Ramos (cell line): ENCODE measurements around the gene TCEAL9.
"Not testable (repeated sequence)": the region's sequence is repeated elsewhere in the genome, so short reads cannot be mapped to it uniquely, and the experiment has no call there.

Source experiments
- in situ Hi-C: fragments of 300-500 bp; cut with MboI; formaldehyde crosslinking; loops from one replicate; pipeline ENCODE4 v1.14.3; 2022; ENCODE audit warnings: low sequenced_read_pairs; ENCODE audit not compliant: unreplicated experiment

TCEAL9 gene, protein sequence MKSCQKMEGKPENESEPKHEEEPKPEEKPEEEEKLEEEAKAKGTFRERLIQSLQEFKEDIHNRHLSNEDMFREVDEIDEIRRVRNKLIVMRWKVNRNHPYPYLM

DNA sequence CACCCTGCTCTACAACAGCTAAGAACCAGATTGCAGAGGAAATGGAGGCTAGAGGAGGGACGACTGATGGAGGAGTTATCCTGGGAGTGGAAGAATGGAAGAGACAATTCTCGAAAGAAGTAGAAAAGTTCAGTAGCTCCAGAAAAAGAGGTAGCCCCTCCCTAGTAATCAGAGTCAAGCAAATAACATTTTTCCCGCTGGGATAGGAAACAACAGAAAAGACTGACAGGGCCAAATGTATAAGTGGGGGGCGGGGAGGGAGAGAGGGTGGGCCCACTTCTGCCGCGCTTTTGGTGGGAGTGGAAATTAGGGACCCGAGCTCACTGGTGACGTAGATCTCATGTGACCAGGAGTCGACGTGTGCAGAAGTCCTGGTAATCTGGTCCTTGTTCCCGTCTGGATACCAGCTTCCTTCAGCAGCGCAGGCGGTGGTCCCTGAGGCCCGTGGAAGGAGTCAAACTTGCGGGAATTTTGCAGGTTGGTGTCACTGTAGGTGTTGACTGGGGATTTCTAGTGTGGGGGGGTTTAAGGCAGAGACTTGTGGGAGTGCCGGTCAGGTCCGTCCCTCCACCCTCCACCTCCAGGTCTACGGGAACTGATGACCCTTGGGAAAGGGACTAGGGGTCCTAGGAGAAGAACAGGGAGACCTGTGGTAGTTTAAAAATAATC is at the start of gene TCEAL9:
TCEAL9 (plus strand) TSS at position 377 of the 669 bp plus-strand sequence. CDS start 1,179 bp downstream, outside the sequence.
- in situ Hi-C loops: no loop called here

DNA sequence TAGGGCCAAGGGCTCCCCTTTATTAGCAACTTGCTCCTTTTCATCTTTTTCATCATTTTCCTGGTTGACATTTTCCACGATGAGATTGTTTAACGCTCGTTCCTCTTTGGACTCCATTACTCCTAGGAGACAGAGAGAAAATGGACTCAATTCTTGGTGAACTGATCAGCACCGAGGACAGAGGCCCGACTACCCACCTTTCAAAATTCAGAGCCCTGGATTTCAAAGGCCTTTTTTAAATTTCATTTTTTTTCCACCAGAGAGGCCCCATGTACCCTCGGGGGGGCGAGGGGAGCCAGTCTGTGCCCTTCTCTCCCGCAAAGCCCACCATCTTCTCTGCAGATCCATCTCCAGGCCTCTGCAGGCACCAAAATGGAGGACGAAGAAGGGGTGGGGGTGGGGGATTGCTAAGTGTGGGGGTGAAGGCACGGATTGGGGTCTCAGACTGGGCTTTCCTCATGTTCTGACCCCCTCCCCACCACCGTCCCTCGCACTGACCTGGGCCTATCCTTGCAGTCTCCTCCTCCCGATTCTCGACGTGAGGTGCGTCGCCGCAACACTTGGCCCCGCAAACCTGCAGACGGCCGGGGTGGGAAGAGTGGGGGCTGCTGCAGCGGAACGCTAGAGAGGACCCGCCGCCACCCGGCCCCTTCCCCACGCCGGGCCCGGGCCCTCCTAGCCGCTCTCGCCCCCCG is 46.3 kb upstream of the TCEAL9 start:
- in situ Hi-C loops: no loop called here

DNA sequence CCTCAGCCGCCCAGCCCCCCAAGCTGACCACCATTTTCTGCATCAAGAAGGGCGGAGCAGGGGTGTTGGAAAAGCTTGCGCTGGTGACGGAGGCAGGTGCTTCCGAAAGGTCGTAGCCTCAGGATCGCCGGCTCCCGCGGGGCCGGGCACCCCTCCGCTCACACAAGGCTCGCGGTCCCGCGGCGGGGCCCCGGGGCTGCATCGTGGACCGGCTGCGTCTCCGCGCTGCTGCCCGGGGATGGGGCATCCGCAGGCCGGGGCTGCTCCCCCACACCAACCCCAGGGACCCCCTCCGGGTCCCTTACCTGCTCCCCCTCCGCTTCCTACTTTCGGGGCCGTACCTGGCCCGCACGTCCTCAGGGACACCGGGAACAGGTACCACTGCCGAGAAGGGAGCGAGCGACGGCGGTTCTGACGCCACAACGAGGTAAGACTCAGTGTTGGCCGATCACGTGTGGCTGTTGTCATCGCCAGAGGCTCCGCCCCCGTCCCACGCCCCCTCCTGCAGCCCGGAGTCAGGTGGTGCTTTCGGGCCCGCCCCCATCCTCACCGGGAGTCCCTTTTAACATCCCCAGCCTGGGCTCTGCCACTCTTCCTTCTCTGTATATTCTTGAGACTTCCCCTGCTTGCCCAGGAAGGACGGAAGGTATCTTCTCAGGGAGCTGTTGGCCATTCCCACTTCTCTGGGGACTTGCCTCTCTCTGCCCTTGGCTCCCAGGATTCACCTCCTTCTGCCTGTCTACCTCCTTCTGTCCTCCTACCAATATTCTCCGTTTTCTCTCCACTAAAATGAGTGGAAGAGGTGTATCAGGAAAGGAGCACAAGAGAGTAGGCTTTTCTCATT is 45.5 kb upstream of the TCEAL9 start, which contains the start of gene BEX2:
BEX2 (minus strand) TSS at position 436 of the 844 bp plus-strand sequence. CDS start 1,014 bp downstream, outside the sequence.
- in situ Hi-C loops: no loop called here

DNA sequence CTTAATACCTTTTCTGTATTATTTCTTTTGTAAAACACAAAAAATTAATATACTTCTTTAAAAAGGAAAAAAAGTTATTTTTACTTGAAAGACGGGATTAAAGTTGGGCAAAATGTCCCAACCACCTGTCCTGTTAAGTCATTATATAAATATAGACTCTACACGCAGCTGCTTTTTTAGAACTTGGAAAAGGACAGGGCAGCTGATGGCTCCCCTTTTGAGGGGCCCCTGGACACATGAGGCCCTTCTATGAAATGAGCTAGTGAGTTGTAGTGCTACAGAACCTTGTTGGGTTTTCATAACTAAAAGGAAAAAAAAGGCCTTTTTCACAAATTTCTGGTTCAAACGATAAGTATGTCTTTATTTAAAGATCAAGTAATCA is 44.9 kb upstream of the TCEAL9 start:
- in situ Hi-C loops: no loop called here

DNA sequence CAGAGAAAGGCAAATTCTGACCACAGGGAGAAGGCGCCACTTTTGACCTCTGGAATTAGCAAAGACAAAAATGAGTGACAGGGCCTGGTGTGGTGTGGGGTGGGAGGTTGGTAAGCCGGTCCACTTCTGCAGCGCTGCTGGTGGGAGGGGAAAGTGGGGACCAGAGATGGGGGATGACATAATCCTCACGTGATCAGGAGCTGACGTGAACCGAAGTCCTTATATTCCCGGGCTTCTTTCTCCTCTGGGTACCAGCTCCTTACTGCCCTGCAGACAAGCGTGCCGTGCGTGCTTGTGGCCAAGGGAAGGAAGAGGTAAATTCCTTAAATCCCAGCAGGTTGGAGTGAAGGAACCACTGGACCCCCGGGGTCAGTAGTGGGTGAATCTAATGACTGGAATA is 26.3 kb upstream of the TCEAL9 start, which contains the start of gene TCEAL7:
TCEAL7 (plus strand) TSS at position 249 of the 400 bp plus-strand sequence. CDS start 1,165 bp downstream, outside the sequence.
- in situ Hi-C loops: no loop called here

DNA sequence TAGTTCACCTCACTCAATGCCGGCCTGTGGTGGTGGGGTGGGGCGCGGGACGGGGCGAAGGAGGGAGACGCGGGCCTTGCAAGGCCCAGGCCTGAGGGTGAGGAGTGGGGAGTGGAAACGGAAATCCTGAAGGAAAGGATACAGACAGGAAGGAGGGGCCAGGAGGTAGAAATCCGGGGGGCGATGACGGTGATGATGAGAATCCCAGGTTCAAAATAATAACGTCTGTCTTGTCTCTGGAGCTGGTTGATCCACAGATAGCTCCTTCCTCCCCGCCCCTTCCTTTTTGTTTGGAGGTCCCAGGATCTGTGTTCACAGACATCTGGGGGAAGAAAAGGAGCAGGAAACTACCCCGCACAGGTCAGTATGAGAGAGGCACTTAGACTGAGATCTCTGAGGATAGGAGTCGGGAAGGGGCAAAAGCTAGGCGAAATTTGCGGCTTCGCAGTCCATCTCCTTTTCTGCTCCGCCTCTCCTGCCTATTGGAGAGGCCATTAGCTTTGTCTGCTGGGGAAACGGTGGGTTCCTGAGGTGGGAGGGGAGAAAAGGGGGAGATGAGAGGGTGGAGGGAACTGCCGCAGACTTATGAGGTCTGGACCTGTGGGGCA is 25.5 kb upstream of the TCEAL9 start:
- in situ Hi-C loops: no loop called here

DNA sequence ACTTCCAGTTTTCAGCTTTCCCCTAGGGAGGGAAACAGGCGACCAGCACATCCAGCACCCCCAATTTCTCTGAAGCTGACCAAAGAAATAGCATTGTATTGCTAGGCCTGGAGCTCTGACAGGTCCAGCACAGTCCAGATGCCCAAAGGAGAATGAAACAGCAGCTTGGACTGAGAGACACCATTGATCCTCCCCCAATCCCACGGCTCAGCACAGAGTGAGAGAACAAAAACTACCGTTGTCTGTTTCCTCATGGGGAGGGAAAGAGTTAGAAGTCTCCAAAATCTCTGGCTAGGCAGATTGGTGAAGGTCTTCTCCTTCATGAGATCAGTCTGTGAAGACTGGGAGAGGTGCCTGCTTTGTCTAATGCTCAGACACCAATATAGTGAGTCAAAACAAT is 17.6 kb upstream of the TCEAL9 start:
- in situ Hi-C loops: no loop called here

DNA sequence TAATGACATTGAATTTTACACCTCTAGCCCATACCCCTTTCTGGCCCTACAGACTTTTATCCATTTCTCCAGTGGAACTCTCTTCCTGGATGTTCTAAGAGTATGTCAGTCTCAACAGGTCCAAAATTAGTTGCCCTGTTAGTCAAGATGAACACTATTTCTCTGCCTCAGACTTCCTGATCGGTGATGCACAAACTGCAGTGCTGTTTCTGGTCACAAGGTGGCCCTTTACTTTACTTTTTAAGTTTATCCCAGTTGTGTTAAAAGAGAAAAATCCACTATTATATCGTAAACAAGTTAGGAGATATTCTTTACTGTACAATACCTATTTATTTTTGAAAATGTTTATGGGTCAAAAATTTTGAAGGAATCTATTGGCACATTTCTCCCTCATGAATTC is 13.2 kb upstream of the TCEAL9 start:
- in situ Hi-C loops: no loop called here

DNA sequence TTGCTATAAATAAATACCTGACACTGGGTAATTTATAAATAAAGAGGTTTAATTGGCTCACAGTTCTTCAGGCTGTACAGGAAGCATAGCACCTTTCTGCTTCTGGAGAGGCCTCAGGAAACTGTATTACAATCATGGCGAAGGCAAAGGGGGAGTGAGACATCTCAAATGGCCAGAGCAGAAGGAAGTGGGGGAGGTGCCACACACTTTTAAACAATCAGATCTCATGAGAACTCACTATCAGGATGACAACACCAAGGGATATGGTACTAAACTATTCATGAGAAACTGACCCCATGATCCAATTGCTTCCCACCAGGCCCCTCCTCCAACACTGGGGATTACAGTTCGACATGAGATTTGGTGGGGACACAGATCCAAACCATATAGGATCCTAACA is 11.7 kb upstream of the TCEAL9 start:
- in situ Hi-C loops: no loop called here

DNA sequence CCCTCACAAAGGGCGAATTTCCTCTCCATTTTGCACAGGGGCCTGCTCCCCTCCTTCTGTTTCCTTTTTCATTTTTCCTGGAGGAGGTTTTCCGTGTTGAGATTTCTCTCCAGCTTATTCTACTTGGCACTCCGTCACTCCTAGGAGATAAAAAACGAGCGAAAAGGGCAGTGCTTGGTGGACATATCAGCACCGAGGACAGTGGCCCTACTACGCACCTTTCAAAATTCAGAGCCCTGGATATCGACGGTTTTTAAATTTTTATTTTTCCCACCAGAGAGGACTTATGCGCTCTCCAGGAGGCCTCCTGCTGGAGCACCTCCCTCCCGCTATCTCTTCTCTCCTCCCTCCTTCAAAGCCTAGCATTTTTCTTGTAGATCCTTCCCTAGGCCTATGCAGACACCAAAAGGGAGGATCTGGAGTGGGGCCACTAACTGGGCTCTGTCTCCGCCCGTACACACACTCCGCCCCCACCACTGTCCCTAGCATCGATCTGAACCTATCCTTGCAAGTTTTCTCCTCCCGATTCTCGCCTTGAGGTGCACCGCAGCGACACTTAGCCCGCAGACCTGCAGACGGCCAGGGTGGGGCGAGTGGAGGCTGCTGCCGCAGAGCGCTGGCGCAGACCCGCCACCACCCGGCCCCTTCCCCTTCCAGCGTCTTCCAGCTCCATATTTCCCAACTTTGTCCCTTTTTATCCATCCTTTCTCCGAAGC is 8.5 kb upstream of the TCEAL9 start:
- in situ Hi-C loops: no loop called here

DNA sequence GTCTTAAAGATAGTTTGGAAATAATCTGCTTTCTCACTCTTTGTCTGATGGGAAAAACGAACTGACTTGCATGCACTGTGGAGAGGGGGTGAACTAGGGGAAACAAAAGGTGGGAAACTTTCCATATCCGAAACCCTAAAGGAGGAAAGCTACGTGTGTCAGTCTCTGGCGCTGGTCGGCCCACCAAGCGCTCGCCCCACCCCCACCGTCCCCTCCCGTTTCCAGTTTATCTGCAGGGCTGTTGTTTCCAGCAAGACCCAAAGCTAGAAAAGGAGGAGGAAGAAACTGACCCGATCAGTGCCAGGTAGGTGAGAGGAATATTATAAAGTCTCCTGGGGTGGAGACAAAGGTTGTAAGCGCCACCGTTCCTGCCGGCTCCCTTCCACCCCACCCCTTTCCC is 552 bp downstream of the TCEAL9 start:
- in situ Hi-C loops: no loop called here

DNA sequence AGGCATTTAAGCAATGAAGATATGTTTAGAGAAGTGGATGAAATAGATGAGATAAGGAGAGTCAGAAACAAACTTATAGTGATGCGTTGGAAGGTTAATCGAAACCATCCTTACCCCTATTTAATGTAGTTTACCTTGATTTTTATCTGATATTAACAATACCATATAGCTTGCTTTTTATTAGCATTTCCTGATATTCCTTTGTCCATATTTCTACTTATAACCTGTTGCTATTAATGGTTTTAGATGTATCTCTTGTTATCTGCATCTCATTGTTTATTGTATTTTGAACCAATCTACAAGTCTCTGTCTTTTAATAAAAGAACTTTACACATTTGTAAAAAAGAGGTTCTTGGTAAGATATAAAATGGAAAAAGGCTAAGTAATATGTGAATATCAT is 1.6 kb downstream of the TCEAL9 start:
- in situ Hi-C loops: no loop called here

DNA sequence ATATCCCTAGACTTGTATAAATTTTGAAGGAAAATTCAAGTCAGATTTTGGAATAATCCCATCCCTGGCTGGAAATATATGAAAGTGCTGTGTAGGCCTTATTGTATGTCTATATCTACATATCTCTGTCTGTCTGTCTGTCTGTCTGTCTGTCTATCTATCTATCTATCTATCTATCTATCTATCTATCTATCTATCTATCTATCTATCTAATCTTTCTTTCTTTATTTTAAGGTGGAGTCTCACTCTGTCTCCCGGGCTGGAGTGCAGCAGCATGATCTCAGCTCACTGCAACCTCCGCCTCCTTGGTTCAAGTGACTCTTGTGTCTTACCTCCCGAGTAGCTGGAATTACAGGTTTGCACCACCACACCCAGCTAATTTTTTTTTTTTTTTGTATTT is 3.3 kb downstream of the TCEAL9 start:
- in situ Hi-C loops: not testable (repeated sequence)

DNA sequence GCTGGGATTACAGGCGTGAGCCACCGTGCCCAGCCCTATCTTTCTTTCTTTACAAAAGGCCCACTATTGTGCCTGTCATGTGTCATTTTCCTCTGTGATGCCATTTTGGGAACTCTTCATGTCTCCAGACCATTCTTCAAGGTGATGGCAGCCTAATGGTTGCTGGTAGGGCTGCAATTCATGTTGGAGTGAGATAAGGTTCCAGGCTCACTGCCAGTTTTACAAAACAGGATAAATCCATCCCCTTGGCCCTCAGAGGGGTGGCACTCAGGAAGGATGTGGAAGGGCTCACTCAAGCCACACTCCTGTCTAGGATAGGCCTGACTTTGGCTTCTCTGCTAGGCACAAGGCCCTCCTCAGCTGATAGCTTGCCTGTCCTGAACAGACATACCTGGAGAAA is 3.8 kb downstream of the TCEAL9 start:
- in situ Hi-C loops: no loop called here

DNA sequence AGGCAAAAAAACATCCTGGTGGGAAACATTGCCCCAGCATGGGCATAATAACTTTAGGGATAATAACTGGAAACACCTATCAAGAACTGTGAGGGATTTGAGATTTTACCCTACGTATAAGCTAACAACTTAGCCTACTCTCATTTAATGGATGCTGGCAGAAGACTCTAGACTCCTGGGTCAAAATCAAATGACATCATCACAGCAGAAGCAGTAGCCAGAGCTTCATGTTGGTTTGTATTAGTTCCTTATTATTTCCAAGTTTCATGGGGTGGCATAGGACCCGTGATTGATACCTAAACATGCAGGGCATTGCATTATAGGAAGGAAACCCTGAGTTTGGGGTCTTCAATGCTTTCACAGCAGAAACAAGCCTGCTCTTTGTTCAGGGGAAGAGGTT is 4.6 kb downstream of the TCEAL9 start:
- in situ Hi-C loops: no loop called here

DNA sequence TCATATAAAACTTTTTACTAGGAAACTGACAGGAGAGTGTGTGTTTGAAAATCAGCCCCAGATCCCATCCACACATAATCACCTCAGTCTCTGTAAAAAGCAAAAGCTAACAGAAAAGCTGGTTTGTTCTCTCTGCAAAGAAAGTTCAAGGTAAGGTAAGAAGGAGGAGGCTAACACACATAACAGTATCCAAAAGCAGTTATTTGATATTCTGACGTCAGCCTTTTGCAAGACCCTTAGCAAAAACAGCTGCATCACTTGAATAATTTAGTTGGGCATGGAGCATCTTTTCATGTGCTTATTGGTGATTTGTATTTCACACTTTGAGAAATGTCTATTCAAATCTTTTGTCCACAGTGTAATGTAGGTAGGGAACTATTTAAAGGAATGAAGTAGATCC is 5.5 kb downstream of the TCEAL9 start:
- in situ Hi-C loops: no loop called here

DNA sequence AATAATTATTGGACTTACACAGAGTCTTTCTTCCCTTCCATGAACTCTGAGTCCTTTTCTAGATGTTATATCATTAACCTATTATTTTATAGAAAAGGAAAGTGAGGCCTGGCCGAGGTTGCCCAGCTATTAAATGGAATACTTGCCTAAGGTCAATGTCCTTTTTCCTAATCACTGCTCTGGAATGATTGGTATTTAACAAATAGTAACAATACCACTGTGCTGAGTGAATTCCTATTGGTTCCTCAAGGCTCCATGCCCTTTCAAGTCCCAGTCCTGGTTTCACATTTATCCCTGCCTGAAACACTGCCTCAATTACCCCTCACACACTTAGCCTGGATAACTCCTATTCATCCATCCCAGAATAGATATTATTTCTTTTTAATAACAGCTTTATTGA is 6.2 kb downstream of the TCEAL9 start:
- in situ Hi-C loops: no loop called here

DNA sequence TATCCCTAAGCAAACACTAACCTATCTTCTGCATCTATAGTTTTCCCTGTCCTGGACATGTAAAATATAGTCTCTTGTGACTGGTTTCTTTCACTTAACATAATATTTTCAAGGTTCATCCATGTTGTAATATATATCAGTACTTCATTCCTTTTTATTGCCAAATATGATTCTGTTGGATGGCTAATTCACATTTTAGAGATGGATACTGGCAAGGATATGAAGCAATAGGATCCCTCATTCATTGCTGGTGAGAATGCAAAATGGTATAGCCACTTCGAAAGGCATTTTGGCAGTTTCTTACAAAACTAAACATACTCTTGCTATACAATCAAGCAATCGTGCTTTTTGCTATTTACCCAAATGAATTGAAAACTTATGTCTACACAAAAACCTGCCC is 6.7 kb downstream of the TCEAL9 start:
- in situ Hi-C loops: no loop called here

DNA sequence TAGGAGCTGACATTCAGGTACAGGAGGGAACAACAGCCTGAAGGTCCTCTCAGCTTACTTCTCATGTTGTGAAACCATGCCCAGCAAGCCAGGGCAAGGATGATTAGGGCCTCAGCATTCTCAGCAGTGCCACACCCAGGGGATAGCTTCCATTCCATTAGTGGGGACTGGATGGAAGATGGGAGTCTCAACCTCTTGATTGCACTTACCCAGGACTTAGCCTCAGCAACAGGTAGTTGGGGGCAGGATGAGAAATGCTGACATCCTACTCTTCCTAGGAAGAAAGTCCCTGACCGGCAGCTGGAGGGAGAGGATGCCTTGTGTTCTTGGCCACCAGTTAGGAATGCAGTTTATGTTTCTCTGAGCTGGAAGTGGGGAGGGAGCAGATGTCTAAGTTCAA is 11.2 kb downstream of the TCEAL9 start:
- in situ Hi-C loops: no loop called here

DNA sequence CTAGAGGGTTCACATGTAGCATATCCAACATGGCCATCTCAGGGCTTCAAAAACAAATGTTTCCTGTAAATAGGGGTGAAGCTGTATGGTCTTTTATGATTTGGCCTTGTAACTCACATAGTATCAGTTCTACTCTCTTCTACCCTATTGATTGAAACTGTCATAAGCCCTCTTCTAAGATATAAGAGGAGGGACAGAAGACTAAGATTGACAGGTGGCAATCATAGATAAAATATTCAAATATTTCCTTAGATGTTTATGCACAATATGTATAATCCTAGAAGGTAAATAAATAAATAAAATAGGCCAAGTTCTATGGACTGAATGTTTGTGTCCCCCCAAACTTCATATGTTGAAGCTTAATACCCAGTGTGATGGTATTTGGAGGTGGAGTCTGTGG is 13.2 kb downstream of the TCEAL9 start:
- in situ Hi-C loops: no loop called here
